Dedifferentiated amniotic fluid mesenchymal stem cell (primary cell): ENCODE measurements around the gene TMSB10.

Experiments used
- DNase-seq: peaks from one replicate; pipeline ENCODE4 v3.0.0-alpha.2; 2016; ENCODE audit errors: extremely low spot score

The TMSB10 gene

GRCh38 chr2:84880395-84880644 is 25.1 kb upstream of the TMSB10 start:
- no peak for DNase-seq

- DNase-seq: peak; percentile 33
Measured at GRCh38 chr2:84880645-84881521, 24.6 kb upstream of the TMSB10 start, which contains the start of gene TRABD2A. Gene TRABD2A, minus strand, starts transcription at chr2:84881084. Its CDS starts 45 bp downstream, at chr2:84881039.

DNA sequence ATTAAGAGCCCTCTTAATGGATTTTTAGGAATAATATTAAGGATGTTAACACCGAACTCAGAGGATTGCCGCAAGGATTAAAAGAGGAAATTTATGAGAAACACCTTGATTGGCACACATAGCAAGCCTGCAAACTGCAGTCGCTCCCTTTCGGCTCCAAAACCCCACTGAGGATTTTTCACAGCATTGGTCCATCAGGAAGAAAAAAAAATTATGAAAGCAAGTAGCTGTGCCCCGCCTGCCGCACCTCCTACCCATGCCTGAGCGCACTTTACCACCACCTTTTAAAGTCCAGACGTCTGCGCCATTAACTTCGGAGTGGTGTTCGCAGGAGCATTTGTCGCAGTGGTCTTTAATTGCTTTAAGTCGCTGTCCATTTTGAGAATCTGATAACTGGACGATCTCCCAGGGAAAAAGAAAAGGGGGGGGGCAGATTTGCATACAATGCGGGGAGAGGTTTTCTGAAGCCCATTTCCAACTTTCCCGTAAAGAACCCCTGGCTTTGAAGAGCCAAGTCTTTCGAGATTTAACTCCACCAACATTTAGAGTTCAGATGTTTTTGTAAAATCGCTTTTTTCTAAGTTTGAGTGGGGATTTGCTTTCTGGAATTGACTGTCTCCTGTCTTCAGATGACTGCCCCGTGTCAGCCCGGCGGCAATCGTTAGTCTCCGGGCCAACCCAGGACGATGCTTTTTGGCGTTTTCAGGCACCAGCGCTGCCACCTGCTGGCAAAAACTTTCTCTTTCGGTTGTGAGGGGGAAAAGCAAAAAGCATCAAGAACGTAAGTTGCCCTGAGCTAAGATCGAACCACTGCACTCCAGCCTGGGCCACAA is 23.7 kb upstream of the TMSB10 start:
- DNase-seq: peak; percentile 90

- no peak for DNase-seq
Measured at GRCh38 chr2:84882414-84882738, 23.1 kb upstream of the TMSB10 start.

- DNase-seq: no peak
Measured at GRCh38 chr2:84882775-84883550, 22.5 kb upstream of the TMSB10 start.

DNA sequence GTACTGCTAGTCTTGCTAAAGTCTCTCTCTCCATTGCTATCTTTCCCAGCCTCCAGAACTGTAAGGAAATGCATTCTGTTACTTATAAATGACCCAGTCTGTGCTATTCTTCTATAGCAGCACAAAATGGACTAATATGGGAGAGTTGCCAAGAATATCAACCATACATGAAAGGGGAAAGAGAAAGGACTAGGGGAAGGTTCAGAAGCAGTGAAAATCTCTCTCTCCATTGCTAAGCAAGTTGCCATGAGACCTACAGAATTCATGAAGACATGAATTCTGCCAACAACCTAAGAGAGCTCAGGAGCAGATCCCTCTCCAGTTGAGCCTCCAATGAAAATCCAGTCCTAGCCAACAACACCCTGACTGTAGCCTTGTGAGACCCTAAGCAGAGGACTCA is 21.0 kb upstream of the TMSB10 start:
- no peak for DNase-seq

GRCh38 chr2:84885111-84885510 is 20.3 kb upstream of the TMSB10 start:
- DNase-seq: no peak

- DNase-seq: no peak
Measured at GRCh38 chr2:84886791-84887190, 18.7 kb upstream of the TMSB10 start.

- DNase-seq: peak; percentile 61
Measured at GRCh38 chr2:84888401-84889276, 16.8 kb upstream of the TMSB10 start.

DNA sequence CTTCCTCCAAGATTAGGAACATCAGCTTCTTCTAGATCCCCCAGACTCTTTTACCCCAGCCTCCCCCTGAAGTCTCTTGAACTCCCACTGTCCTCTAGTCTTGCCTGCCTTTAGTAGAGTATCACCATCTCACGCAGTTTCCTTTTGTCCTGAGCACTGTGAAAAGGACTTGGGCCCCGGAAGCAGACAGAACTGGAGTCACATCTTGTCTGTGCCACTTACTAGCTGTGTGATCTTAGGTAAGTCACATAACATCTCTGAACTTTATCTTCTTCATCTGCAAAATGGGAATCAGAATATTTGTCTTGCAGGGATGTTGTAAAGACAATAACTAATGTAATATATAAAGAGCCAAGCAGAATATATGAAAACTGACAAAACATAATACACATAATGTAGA is 16.1 kb upstream of the TMSB10 start:
- DNase-seq: no peak

DNA sequence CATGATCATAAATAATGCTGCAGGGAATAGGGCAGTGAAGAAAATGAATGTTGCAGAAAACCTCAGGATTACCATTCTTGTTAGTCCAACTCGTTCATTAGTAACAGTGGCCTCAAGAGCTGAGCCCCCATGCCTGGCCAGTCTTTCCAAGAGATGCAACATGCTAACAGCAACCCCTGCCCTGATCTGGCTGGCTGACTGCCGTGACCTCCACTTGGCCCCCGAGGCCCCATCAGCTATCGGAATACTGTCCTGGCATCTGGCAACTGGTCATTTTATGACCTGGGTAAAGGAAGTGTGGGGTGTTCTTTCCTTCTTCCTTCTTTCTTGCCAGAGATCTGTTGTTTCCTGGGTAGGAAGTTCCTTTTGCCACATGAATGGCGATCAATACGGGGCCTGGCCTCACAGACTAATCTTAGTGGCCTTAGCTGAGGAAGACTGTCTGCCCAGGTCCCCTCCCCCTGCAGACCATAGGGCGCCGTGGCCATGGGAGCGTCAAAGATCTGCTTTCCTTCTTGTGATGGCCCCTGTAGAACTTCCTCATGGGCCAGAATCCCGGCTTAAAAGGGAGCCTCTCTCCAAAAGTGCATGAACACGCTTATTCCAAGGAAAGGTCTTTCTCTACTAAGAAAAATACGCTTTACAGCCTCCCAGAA is 14.0 kb upstream of the TMSB10 start:
- DNase-seq: no peak

GRCh38 chr2:84894131-84894586 is 11.3 kb upstream of the TMSB10 start:
- DNase-seq: no peak

DNA sequence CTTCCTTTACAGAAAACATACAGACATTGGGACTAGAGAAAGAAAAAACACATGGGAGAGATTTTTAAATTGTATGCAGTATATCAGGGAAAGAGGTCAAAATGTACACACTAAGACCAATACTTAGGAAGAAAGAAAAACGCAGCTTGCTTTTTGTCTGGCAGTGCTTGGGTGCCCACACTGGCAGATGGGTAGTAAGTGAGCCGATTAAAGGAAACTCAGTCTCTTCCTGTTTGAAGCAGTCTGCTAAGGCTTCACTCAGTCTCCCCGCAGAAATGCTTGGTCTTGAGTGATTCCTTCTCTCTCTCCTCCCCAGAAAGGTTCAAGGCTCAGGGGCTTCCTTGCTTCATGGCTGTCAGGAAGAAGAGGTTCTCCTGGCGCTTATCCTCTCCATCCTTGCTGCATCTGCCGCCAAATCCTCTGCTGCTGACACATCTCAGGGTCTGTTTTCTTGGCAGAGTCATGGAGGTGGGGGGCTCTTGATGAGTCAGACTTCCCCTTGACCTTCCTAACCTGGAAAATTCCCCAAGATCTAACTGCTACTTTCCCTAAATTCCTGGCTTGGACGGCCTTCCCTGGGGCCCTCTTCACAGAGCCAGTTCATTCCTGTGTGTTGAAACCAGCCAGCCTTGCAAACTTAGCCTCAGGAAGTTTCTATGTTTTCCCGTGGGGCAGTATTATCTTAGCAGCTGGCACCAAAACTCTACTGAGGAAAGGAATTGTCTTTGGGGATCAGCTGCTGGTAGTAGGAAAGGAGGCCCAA is 10.5 kb upstream of the TMSB10 start:
- DNase-seq: peak; percentile 58

- DNase-seq: no peak
Measured at GRCh38 chr2:84896567-84896966, 8.9 kb upstream of the TMSB10 start.

DNA sequence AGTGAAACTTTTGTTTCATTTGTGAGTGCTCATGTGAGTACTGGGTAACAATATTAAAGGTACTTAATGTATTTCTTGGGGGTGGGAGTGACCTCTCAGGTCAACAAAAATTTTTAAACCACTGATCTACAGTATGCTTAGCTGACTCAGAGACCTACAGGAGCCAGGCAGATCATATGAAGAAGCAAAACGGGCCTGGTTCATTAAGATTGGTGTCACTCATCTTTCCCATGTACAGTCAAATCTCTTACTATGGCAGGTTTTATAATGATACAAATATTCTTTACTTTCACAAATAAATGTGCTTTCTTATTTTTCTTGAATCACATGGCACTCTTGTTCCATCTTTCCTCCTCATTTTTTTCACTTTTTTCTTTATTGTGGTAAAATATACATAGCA is 7.7 kb upstream of the TMSB10 start:
- DNase-seq: no peak

DNA sequence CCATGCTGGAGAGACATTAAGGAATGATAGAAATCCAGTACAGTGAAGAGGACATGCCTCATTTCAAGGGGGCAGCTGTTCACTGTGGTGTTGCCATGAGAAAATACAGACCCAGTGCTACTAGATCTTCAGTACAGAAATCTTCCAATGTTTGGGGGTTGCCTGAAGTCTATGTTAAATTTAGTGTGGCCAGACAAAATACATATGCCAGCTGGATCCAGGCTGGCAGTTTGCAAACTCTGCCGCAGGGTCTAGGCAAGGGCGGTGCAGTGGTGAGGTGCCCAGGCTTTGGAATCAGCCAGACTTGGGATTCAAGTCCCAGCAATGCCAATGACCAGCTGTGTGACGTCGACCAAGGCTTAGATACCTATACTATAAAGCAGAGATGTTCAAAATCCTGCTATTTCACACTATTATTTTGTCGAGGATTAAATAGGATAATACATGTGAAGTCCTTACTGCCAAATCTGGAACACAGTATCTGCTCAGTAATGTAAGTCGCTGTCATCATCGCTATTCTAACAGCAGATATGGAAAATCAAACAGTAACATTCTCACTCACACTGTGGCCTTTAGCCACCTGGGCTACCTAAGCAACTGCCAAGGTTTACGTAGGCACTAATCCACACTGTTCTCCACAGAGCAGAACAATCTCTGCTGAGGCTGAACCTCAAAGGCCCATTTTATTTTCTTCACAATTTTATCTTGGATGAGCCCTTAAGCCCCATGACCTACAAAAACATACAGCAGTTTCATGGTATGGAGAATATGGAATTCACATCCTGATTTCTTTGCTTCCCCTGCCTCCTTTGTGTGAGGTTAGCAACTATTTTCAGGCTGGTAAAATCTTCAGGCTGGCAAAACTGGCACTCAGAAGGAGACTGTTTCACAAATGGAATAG is 5.9 kb upstream of the TMSB10 start:
- DNase-seq: no peak

GRCh38 chr2:84900971-84901370 is 4.5 kb upstream of the TMSB10 start:
- no peak for DNase-seq

DNA sequence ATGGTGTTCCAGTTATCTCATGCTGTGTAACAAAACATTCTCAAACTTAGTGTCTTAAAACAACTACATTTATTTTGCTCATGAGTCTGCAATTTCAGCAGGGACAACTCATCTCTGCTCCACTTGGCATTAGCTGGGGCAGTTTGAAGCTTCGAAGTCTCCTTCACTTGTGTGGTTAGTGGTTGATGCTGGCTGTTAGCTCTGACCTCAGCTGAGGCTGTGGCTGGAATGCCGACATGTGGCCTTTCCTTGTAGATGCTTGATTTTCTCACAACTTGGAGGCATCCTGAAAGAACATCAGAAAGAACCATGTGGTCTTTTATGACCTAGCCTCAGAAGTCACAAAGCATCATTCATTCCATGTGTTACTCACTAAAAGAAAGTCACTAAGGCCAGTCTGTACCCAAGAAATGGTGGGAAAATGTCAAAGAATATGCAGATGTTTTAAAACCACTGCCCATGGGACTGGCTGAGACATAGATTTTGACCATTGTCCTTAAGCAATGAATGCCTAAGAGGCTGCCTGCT is 3.8 kb upstream of the TMSB10 start:
- no peak for DNase-seq

DNA sequence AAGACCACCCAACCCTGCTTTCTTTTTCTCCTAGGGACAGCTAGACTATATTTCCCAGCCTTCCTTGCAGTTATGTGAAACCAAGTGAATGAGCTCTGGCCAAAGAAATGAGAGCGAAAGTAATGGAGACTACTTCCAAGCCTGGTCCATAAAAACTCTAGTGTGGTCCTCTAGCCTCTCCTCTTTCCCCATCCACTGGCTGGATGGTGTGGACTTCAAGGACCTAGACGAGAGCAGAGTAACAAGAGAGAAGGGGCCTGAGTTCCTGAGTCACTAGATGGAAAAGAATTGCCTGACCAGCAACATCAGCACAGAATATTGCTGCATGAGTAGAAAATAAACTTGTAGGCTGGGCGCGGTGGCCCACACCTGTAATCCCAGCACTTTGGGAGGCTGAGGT is 2.9 kb upstream of the TMSB10 start:
- DNase-seq: no peak
